ENCODE measurements around the gene TENT4B. TPM values are rescaled to one million over a fixed set of nuclear protein-coding genes. Genes with fewer than 3 reads are reported as not detected.

TENT4B gene
- total and polyA plus RNA-seq, 2 experiments from 2014 or later = 7.7 to 14.8 TPM

DNA sequence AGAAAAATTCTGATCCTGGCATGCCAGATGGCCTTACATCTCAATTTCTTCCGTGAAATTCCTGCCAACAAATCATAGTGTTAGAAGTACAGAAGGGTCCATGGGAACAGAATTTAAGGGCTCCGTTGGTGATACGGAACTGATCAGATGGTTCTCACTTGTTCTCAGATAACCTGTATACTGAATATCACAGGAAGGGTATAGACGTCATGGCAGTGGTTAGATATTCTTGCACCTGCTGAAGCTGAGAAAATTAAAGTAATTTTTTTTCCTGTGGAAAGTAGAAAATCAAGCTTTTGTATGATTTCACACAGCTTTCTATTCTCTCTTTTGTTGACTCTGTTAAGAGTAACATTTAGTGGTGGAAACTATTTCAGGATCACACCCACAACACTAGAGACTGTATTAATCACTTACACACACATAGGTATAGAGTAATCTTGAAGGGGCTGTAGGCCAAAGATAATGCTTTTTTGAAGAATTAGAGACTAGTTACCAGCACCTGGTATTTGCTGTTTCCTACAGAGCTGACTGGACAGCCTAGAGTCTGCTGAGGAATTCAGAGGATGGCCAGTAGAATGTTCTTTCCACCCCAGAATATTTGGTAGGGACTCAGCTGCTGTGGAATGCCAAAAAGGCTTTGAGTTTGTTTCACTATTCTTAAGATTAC, 7.5 kb downstream of the TENT4B start:
- no peak for DNase-seq (ENCODE audit: low spot score)
- H3K36me3 ChIP-seq (replicated peaks; ENCODE audit: insufficient read depth, low read depth) = no peaks in the 10 kb centered on the region
- WGBS (ENCODE audit: low lambda C conversion rate, missing lambda C conversion rate) = 91% methylated on average over 4 of the region's 4 CpGs
- no peak overlapping the region for H3K4me3 ChIP-seq
- H2AFZ ChIP-seq = no peak overlapping the region
- H4K20me1 ChIP-seq (ENCODE audit: insufficient read depth, poor library complexity, severe bottlenecking) = peaks cover 53% of the 10 kb centered on the region
- H3K27me3 ChIP-seq = no peaks in the 10 kb centered on the region
- peaks cover 99% of the 10 kb centered on the region for H3K79me2 ChIP-seq
- peaks cover 7% of the 10 kb centered on the region for H3K4me1 ChIP-seq (ENCODE audit: insufficient read depth)
- TF ChIP-seq, protein P1, sequence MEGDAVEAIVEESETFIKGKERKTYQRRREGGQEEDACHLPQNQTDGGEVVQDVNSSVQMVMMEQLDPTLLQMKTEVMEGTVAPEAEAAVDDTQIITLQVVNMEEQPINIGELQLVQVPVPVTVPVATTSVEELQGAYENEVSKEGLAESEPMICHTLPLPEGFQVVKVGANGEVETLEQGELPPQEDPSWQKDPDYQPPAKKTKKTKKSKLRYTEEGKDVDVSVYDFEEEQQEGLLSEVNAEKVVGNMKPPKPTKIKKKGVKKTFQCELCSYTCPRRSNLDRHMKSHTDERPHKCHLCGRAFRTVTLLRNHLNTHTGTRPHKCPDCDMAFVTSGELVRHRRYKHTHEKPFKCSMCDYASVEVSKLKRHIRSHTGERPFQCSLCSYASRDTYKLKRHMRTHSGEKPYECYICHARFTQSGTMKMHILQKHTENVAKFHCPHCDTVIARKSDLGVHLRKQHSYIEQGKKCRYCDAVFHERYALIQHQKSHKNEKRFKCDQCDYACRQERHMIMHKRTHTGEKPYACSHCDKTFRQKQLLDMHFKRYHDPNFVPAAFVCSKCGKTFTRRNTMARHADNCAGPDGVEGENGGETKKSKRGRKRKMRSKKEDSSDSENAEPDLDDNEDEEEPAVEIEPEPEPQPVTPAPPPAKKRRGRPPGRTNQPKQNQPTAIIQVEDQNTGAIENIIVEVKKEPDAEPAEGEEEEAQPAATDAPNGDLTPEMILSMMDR (IDR thresholded peaks at IDR 0.05; ENCODE audit: poor library complexity) = no peak
- TF ChIP-seq EZH2 (IDR thresholded peaks at IDR 0.05; ENCODE audit: borderline replicate concordance) (no peak), EZH2phosphoT487 (IDR thresholded peaks at IDR 0.05; ENCODE audit: low read depth, severe bottlenecking, unreplicated experiment) (no peak)
- no peaks in the 10 kb centered on the region for H3K9me2 ChIP-seq (replicated peaks; ENCODE audit: insufficient read depth)
- H3K27ac ChIP-seq = no peak overlapping the region
- no peaks in the 10 kb centered on the region for H3K9me3 ChIP-seq (ENCODE audit: low read depth)
- no peak overlapping the region for H3K4me2 ChIP-seq

DNA sequence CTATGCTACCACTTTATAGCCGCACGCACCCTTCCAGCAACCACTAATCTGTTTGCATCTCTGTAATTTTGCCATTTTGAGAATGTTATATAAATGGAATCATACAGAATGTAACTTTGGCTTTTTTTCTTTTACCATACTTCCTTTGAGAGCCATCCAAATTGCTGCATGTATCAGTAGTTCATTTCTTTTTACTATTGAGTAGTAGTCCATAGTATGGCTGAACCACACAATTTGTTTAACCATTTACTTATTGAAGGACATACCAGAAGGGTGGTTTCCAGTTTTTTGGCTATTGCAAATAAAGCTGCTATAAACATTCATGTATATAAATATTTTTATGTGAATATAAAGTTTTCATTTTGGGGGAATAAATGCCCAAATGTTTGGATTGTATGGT, 8.8 kb downstream of the TENT4B start:
- Histone ChIP-seq H3K27ac (no peak overlapping the region), H3K79me2 (peaks cover 99% of the 10 kb centered on the region), H3K36me3 (replicated peaks; ENCODE audit: insufficient read depth, low read depth) (no peaks in the 10 kb centered on the region), H3K9me3 (ENCODE audit: low read depth) (no peaks in the 10 kb centered on the region), H3K9me2 (replicated peaks; ENCODE audit: insufficient read depth) (no peaks in the 10 kb centered on the region), H3K4me3 (no peak overlapping the region), H3K27me3 (no peaks in the 10 kb centered on the region), H2AFZ (no peak overlapping the region), H3K4me1 (ENCODE audit: insufficient read depth) (peaks cover 6% of the 10 kb centered on the region), H3K4me2 (no peak overlapping the region), H4K20me1 (ENCODE audit: insufficient read depth, poor library complexity, severe bottlenecking) (peaks cover 49% of the 10 kb centered on the region)
- TF ChIP-seq EZH2 (IDR thresholded peaks at IDR 0.05; ENCODE audit: borderline replicate concordance) = no peak
- TF ChIP-seq EZH2phosphoT487 (IDR thresholded peaks at IDR 0.05; ENCODE audit: low read depth, severe bottlenecking, unreplicated experiment) = no peak
- TF ChIP-seq, protein P1 (IDR thresholded peaks at IDR 0.05; ENCODE audit: poor library complexity) = no peak
- WGBS (ENCODE audit: low lambda C conversion rate, missing lambda C conversion rate) = 83% methylated on average over 2 of the region's 2 CpGs
- DNase-seq (ENCODE audit: low spot score) = no peak

DNA sequence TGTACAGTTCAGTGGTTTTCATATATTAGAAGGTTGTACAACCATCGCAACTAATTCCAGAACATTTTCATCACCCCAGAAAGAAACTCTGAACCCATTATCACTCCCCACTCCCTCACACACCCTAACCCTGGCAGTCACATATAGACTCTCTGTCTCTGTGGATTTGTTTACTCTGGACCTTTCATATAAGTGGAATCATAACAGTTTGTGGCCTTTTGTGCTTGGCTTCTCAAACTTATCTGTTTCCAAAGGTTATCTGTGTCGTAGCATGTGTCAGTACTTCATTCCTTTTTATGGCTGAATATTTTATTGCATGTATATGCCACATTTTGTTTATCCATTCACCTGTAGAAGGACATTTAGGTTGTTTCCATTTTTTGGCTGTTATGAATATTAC, 12.4 kb downstream of the TENT4B start:
- no peak for DNase-seq (ENCODE audit: low spot score)
- peaks cover 19% of the 10 kb centered on the region for H3K4me1 ChIP-seq (ENCODE audit: insufficient read depth)
- H4K20me1 ChIP-seq (ENCODE audit: insufficient read depth, poor library complexity, severe bottlenecking) = peaks cover 46% of the 10 kb centered on the region
- H2AFZ ChIP-seq = no peak overlapping the region
- no peak overlapping the region for H3K4me3 ChIP-seq
- TF ChIP-seq EZH2 (IDR thresholded peaks at IDR 0.05; ENCODE audit: borderline replicate concordance) (no peak), EZH2phosphoT487 (IDR thresholded peaks at IDR 0.05; ENCODE audit: low read depth, severe bottlenecking, unreplicated experiment) (no peak)
- TF ChIP-seq, protein P1 (IDR thresholded peaks at IDR 0.05; ENCODE audit: poor library complexity) = no peak
- H3K79me2 ChIP-seq = peaks cover 99% of the 10 kb centered on the region
- H3K36me3 ChIP-seq (replicated peaks; ENCODE audit: insufficient read depth, low read depth) = no peaks in the 10 kb centered on the region
- no peaks in the 10 kb centered on the region for H3K9me2 ChIP-seq (replicated peaks; ENCODE audit: insufficient read depth)
- no peaks in the 10 kb centered on the region for H3K27me3 ChIP-seq
- H3K9me3 ChIP-seq (ENCODE audit: low read depth) = no peaks in the 10 kb centered on the region
- H3K4me2 ChIP-seq = peak overlapping the region; percentile 4
- no peak overlapping the region for H3K27ac ChIP-seq
- 71% methylated on average over 2 of the region's 2 CpGs for WGBS (ENCODE audit: low lambda C conversion rate, missing lambda C conversion rate)

Measured in hepatocyte (in vitro differentiated cells).